NCI-H187 treated with DMSO at 0.1 percent for 48 hours (cell line): ENCODE data around the gene STRAP.

Source experiments
- DNase-seq: peaks from one replicate; lab custom pipeline; 2025; lab: John Stamatoyannopoulos, UW

The STRAP gene

GRCh38 chr12:15882118-15882971 is at the start of gene STRAP:
Gene STRAP (plus strand): TSS chr12:15882387. CDS start chr12:15882708, 321 bp downstream.
- peak; percentile 82 for DNase-seq

GRCh38 chr12:15834575-15834974 is 47.6 kb upstream of the STRAP start:
- no peak for DNase-seq

- no peak for DNase-seq
These were observed 44.9 kb upstream of the STRAP start for GRCh38 chr12:15837141-15837790.

GRCh38 chr12:15839041-15839440 is 43.1 kb upstream of the STRAP start:
- no peak for DNase-seq

GRCh38 chr12:15839682-15840081 is 42.5 kb upstream of the STRAP start:
- DNase-seq, result no peak

- DNase-seq, result no peak
These were observed 40.1 kb upstream of the STRAP start for GRCh38 chr12:15842108-15842507.

- DNase-seq, result no peak
These were observed 35.3 kb upstream of the STRAP start for GRCh38 chr12:15846887-15847286.

GRCh38 chr12:15848606-15849005 is 33.6 kb upstream of the STRAP start:
- DNase-seq, result no peak

GRCh38 chr12:15851045-15851620 is 31.1 kb upstream of the STRAP start:
- DNase-seq, result no peak

GRCh38 chr12:15851919-15852318 is 30.3 kb upstream of the STRAP start:
- no peak for DNase-seq

- DNase-seq, result no peak
These were observed 29.8 kb upstream of the STRAP start for GRCh38 chr12:15852383-15852782.

GRCh38 chr12:15853877-15854276 is 28.3 kb upstream of the STRAP start:
- DNase-seq, result no peak

- DNase-seq, result no peak
These were observed 27.3 kb upstream of the STRAP start for GRCh38 chr12:15854916-15855315.

- no peak for DNase-seq
These were observed 26.5 kb upstream of the STRAP start for GRCh38 chr12:15855646-15856045.

- DNase-seq, result no peak
These were observed 25.8 kb upstream of the STRAP start for GRCh38 chr12:15856097-15856982.

- no peak for DNase-seq
These were observed 23.8 kb upstream of the STRAP start for GRCh38 chr12:15858353-15858752.

GRCh38 chr12:15859116-15859515 is 23.1 kb upstream of the STRAP start:
- DNase-seq, result no peak

GRCh38 chr12:15861404-15861803 is 20.8 kb upstream of the STRAP start:
- DNase-seq, result no peak

- DNase-seq, result no peak
These were observed 19.3 kb upstream of the STRAP start for GRCh38 chr12:15862840-15863239.

GRCh38 chr12:15863372-15863771 is 18.8 kb upstream of the STRAP start:
- no peak for DNase-seq

GRCh38 chr12:15863984-15864383 is 18.2 kb upstream of the STRAP start:
- no peak for DNase-seq

GRCh38 chr12:15868186-15868585 is 14.0 kb upstream of the STRAP start:
- DNase-seq, result no peak
